NCI-H2081 (cell line): ENCODE results near the gene FOXP1.

ENCODE experiments used
- DNase-seq, 2 experiments: peaks; one replicate each; lab custom pipeline; 2025; lab: John Stamatoyannopoulos, UW

Gene FOXP1

DNA sequence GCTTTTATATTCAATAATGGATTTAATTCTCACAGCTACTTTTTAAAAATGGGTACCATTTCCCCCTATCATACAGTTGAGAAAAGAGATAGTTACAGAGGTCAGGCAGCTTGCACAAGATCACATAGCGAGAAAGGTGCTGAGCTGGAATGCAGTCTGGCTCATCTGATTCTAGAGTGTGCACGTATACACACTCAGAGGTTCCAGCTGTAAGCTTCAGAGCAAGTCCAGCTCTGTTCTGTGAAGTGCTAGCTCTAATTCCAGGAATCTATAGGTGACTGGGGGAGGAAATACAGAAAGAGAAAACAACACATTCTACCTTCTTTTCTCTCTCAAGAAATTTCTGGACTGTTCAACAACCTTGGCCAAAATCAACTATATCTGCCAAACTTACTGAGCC is 318.7 kb downstream of the FOXP1 start:
- DNase-seq, result no peak

GRCh38 chr3:71262364-71263265 is 320.9 kb downstream of the FOXP1 start:
- no peak for DNase-seq

- DNase-seq, result no peak
Observed at GRCh38 chr3:71260782-71261181, 322.7 kb downstream of the FOXP1 start.

- DNase-seq, result no peak
Observed at GRCh38 chr3:71258526-71258925, 325.0 kb downstream of the FOXP1 start.

GRCh38 chr3:71258116-71258515 is 325.4 kb downstream of the FOXP1 start:
- DNase-seq, result peak in 1 of 2 experiments; percentile 26

DNA sequence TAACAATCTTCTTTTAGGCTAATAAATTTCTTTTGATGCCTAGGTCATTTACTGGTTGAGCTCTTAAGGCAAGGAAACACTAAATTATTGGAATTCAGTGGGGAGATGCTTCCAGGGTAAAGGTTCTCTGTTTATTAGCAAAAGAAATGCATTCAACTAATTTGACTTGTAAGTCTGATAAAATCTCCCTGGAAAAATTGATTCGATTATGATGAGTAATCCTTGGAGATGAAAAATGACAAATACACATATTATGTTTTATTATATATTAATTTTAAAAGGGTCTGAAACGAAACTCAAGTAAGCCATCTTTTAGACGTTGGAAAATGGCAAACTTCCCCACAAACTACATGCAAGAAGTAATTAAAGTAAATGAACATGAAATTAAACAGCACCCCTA is 328.0 kb downstream of the FOXP1 start:
- DNase-seq, result no peak

DNA sequence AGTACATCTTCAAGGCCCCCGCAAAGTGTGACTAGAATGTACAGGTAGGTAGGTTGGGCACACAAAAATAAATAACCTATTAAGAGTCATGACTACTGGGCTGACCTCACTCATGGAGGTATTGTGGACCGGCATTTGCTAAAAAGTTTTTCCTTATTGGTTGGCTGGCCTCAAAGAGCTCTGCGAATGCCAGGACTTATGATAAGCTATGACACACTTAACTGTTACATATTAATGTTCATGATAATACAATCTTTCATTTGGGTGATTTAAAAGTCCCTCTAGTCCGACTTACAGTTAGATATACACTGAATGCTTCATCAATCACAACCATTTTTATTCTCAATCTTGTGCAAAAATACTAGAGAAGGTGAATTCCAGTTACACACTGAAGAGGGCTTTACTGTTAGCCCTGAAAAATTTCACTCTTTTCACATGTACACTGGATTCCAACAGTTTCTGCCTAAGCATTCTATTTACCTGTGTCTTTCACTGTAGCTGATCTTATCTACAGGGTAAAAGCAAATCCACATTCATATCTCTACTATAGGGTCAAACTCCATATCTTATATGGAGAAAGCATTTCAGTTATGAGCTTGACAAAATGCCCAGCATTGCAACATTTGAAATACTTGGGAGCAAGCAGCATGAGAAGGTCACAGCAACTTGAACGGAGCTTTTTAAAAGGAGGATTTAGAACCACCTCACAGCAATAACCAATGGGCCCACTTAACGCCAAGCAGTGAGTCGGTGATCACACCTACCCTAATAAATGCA is 329.1 kb downstream of the FOXP1 start:
- no peak for DNase-seq

- no peak for DNase-seq
Observed at GRCh38 chr3:71253169-71253568, 330.4 kb downstream of the FOXP1 start.

- DNase-seq, result no peak
Observed at GRCh38 chr3:71252466-71252865, 331.1 kb downstream of the FOXP1 start.

GRCh38 chr3:71251156-71251775 is 332.3 kb downstream of the FOXP1 start:
- DNase-seq, result no peak

GRCh38 chr3:71250026-71250425 is 333.5 kb downstream of the FOXP1 start:
- DNase-seq, result no peak

DNA sequence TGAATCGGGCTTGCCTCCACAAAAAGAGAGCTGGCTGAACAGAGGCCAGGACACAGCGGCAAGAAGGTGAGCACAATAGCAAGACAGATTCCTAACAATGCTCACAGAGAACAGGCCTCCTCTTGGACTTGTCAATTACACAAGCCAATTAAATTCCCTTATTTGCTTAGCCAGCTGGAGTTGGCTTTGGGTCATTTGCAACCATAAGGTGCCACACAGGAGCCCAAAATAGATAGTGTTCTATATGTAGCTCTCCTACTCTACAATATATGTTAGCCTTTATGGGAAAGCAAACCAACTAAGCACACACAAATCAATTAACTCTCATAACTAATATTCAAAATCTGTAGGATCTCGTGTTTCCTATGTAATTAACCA is 335.6 kb downstream of the FOXP1 start:
- DNase-seq, result peak in 1 of 2 experiments; percentile 45

DNA sequence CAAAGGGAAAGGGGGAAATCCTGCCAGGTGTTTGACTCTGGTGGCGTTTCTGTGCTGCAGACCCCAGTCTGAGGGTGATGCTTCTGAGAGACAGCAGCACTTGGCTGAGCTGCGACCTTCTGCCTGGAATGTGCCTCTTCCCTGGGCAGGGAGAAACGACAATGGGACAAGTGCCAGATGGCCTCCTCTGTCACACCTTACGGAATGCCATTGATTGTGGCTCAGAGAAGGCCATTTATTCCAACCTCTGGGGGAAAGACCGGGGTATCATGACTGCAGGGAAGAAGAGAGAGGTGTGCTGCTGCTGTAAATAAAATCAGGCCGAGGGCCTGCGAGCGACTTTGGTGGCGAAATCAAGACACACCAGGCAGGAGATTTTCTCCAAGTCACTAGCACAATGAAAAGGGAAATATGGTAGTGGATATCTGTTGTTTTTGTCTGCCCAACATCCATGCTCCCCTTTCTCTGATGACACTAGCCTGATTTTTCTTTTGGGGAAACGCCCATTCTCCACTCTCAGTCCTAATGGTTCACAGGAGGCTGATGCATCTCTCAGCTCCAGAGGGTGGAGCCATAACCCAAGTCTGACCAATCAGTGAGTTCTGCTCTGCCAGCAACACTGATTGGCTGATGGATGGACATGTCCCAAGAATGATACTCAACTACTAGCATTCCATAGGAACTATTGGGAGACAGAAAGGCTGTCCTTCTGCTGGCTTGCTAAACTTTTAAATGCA is 336.1 kb downstream of the FOXP1 start:
- DNase-seq, result peak in 1 of 2 experiments; percentile 20

DNA sequence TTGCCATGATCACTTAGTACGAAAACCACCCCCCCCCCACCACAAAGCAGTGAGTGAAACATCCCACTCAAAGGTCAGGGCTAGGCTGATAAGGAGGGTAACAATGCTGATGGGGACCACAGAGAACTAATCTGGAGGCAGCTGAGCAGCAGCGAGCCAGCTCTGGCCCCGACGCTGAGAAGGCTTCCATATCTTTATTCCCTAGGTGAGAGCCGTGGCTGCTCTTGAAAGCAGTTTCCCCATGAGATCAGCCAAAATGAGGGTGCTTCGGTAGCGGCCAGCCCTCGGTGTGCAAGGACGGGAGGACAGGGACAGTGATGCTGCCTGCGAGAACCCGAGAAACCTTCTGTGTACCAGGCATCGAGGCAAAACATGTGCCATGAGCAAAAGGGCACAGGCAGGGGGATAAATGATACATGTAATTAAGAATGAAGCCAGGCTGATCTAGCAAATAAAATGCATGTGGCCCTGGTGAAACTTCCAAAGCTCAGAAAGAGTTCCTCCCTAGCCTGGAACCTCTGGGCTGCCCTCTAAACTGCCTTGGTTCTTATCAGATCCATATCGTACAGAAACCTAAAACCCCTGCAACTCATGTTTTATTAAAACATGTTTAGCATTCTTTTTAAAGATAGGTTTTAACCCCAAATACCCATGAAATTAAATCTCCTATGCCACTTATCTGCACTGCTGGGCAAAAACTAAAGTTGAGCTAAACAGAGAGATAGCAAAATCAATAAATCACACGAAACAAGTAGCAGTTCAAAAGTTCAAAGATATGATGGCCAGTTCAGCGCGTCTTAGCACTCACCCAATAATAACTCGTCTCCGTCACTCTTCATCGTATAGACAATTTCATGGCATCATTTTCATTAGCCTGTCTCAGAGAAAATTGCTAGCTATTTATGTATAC is 337.3 kb downstream of the FOXP1 start:
- no peak for DNase-seq

DNA sequence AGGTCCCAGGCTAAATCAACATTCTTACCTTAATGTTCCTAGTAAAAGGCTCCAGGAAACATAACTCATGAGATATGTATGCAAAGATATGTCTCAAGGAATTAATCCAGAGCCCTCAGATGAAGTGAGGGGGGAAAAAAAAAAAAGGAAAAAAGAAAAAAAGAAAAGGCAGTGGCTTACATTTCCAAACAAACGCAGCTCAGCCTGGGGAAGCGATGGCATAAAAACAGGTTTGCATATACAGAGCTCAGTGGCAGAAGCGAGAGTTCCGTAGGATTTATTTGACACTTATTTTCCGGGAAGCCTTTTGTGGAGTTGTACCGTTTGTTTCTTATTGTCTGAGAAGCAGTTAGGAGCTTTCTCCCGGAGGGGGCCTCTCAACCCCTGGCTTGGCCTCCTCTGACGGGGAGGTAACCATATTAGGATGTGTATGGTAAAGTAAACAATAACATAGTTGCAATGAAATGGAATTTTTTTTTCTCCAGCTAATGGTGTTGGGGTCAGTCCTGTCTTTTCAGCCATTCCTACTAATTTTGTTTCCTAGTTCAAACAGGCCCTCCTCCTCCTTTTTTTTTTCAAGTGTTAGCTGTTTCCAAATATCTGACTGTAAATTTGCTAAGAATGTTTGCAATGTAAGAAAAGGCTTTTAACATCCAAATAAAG is 338.6 kb downstream of the FOXP1 start:
- DNase-seq, result no peak

GRCh38 chr3:71244153-71244825 is 339.2 kb downstream of the FOXP1 start:
- DNase-seq, result no peak

DNA sequence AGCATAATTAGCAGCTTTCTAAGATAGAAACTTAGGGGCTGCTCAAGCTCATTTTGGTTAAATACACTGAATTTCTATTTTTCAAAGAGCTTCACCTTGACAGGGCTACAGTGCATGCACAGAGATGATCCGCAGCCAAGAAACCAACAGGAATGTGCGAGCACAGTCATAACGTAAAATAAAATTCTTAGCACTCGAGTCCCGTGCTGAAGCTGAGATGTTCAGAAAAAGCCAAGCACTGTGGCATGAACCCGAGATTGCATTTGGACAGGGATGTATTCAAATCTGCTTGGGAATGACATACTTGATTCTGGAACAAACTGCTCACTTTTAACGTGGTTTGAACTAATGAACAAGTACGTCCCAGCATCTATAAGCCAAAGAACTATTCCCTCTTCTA is 340.3 kb downstream of the FOXP1 start:
- no peak for DNase-seq

- peak in 1 of 2 experiments; percentile 19 for DNase-seq
Observed at GRCh38 chr3:71241981-71242560, 341.5 kb downstream of the FOXP1 start.

GRCh38 chr3:71241246-71241901 is 342.2 kb downstream of the FOXP1 start:
- no peak for DNase-seq
